A549 (cell line): ENCODE data around the gene LINC01488. TPM values are rescaled to one million over a fixed set of nuclear protein-coding genes. Genes with fewer than 3 reads are reported as not detected.

Experiments used
- ATAC-seq, 2 experiments: fragments of 200-7000 bp in 1 of 2; fragments of >200 bp in 1 of 2; cut with Nextera tagmentation in 1 of 2; cut with Tn5 transposase in 1 of 2; 3 replicates each; pipeline versions ENCODE4 v1.8.0 to v1.9.1; 2018 to 2020; ENCODE audit warnings: mild to moderate bottlenecking in 1 of 2, moderate library complexity in 1 of 2
- CTCF ChIA-PET: fragments of 300-600 bp; sonication (Branson Sonifier 250); formaldehyde crosslinking; extraction: SDS; loops from one replicate; lab custom pipeline; 2021; ENCODE audit warnings: antibody characterized with exemption, inconsistent platforms; lab: Yijun Ruan, JAX
- POLR2A ChIA-PET: fragments of 350-600 bp; formaldehyde crosslinking; extraction: SDS; loops from one replicate; lab custom pipeline; 2021; ENCODE audit warnings: antibody characterized with exemption, inconsistent platforms; lab: Yijun Ruan, JAX
- DNase-seq, 2 experiments: peaks; one replicate each; pipeline versions ENCODE4 v3.0.0 to v3.0.0-alpha.2; 2011 to 2016; ENCODE audit warnings: low read depth in 1 of 2, low spot score in 1 of 2
- FAIRE-seq: peaks from 2 replicates; lab custom pipeline; 2011; peaks lifted over from hg19 to GRCh38; lab: Jason Lieb, UNC
- H3K27ac ChIP-seq, 2 experiments: fragments of >200 bp; sonication (Bioruptor Twin); formaldehyde crosslinking; 3 replicates each; pipeline ENCODE4 v1.5.1; 2016 to 2017
- H3K4me1 ChIP-seq: fragments of >200 bp; sonication (Bioruptor Twin); formaldehyde crosslinking; 3 replicates; pipeline ENCODE4 v1.6.1; 2016
- H3K4me2 ChIP-seq: fragments of >200 bp; sonication (Bioruptor Twin); formaldehyde crosslinking; 3 replicates; pipeline ENCODE4 v1.6.1; 2016
- H3K4me3 ChIP-seq: fragments of >200 bp; sonication (Bioruptor Twin); formaldehyde crosslinking; 3 replicates; pipeline ENCODE4 v1.5.1; 2016
- H3K9me3 ChIP-seq: fragments of >200 bp; sonication (Bioruptor Twin); formaldehyde crosslinking; 3 replicates; pipeline ENCODE4 v1.6.1; 2016
- CEBPB ChIP-seq, 2 experiments: fragments of >200 bp in 1 of 2; sonication (Bioruptor Twin) in 1 of 2; formaldehyde crosslinking in 1 of 2; IDR thresholded peaks; 2 replicates each; pipeline ENCODE4 v1.6.1; 2012 to 2016
- CTCF ChIP-seq: fragments of >200 bp; sonication (Bioruptor Twin); formaldehyde crosslinking; IDR thresholded peaks from 3 replicates; pipeline ENCODE4 v1.5.1; 2016
- EP300 ChIP-seq, 2 experiments: fragments of >200 bp; sonication (Bioruptor Twin); formaldehyde crosslinking; IDR thresholded peaks; 2 replicates in 1 of 2; 3 replicates in 1 of 2; pipeline ENCODE4 v1.6.1; 2016 to 2017
- GATA3 ChIP-seq: IDR thresholded peaks from 2 replicates; pipeline ENCODE4 v1.6.1; 2012; ENCODE audit warnings: borderline replicate concordance
- HDAC2 ChIP-seq: fragments of 200-600 bp; sonication (generic); IDR thresholded peaks from 2 replicates; pipeline ENCODE4 v1.6.1; 2016
- HMGXB4 ChIP-seq: fragments of 250-450 bp; sonication (Bioruptor Pico); IDR thresholded peaks from 2 replicates; pipeline ENCODE4 v1.5.0; 2021; ENCODE audit warnings: mild to moderate bottlenecking, moderate library complexity, borderline replicate concordance
- KDM1A ChIP-seq: fragments of 200-600 bp; sonication (generic); IDR thresholded peaks from 2 replicates; pipeline ENCODE4 v1.6.1; 2016; ENCODE audit warnings: low read depth, mild to moderate bottlenecking
- MYC ChIP-seq: IDR thresholded peaks from 2 replicates; pipeline ENCODE4 v1.6.1; 2012; ENCODE audit warnings: mild to moderate bottlenecking, inconsistent platforms, low read length, improper control_type of control experiment, borderline replicate concordance
- NPAS2 ChIP-seq: fragments of 250-450 bp; sonication (Bioruptor Pico); IDR thresholded peaks from 2 replicates; pipeline ENCODE4 v1.8.0; 2022; ENCODE audit warnings: mild to moderate bottlenecking, moderate library complexity, borderline replicate concordance
- NR3C1 ChIP-seq: fragments of >200 bp; sonication (Bioruptor Twin); formaldehyde crosslinking; IDR thresholded peaks from 3 replicates; pipeline ENCODE4 v1.6.1; 2017
- PHF8 ChIP-seq: fragments of 200-600 bp; sonication (generic); IDR thresholded peaks from 2 replicates; pipeline ENCODE4 v1.6.1; 2016; ENCODE audit warnings: low read depth, mild to moderate bottlenecking, antibody characterized with exemption, moderate library complexity, borderline replicate concordance
- POLR2AphosphoS2 ChIP-seq: conservative IDR thresholded peaks from 2 replicates; pipeline ENCODE4 v1.6.1; 2012; ENCODE audit warnings: low read length, improper control_type of control experiment, inconsistent platforms
- RAD21 ChIP-seq, 2 experiments: fragments of >200 bp in 1 of 2; sonication (Bioruptor Twin) in 1 of 2; formaldehyde crosslinking in 1 of 2; IDR thresholded peaks in 1 of 2; conservative IDR thresholded peaks in 1 of 2; 2 replicates in 1 of 2; 3 replicates in 1 of 2; pipeline ENCODE4 v1.6.1; 2012 to 2018; ENCODE audit warnings: inconsistent platforms in 1 of 2
- SMC3 ChIP-seq: fragments of >200 bp; sonication (Bioruptor Twin); formaldehyde crosslinking; IDR thresholded peaks from 3 replicates; pipeline ENCODE4 v1.6.1; 2018; ENCODE audit warnings: inconsistent platforms
- SREBF2 ChIP-seq: fragments of 450-650 bp; IDR thresholded peaks from 2 replicates; pipeline ENCODE4 v1.6.1; 2014; ENCODE audit warnings: mild to moderate bottlenecking, moderate library complexity
- ZC3H11A ChIP-seq: fragments of 450-650 bp; IDR thresholded peaks from 2 replicates; pipeline ENCODE4 v1.6.1; 2014; ENCODE audit warnings: antibody characterized with exemption, mild to moderate bottlenecking
- ZFP36 ChIP-seq: fragments of 450-650 bp; IDR thresholded peaks from 2 replicates; pipeline ENCODE4 v1.6.1; 2014; ENCODE audit warnings: borderline replicate concordance; ENCODE audit not compliant: partially characterized antibody
- ZNF302 ChIP-seq: fragments of 250-450 bp; sonication (Bioruptor Pico); IDR thresholded peaks from 2 replicates; pipeline ENCODE4 v1.9.0; 2021; ENCODE audit warnings: inconsistent platforms, mild to moderate bottlenecking, moderate library complexity
- WGBS: methylation state at CpG from one replicate; pipeline ENCODE4 v1.1.6; 2017; ENCODE audit errors: missing lambda C conversion rate; 5-methylcytosine and 5-hydroxymethylcytosine counted together
- polyA plus RNA-seq, 4 experiments: library from polyadenylated mRNA; depleted of rRNA in 3 of 4; stranded (reverse); fragments of >200 nt; fragmentation: RNase III in 1 of 4; extraction: RNeasy Plus Mini Kit Qiagen cat#74134 plus additional on column Dnase treatment in 1 of 4; gene quantifications; 2 replicates in 3 of 4; 3 replicates in 1 of 4; pipeline ENCODE4 v1.2.3, GENCODE V29; 2011 to 2017
- TF ChIP-seq, protein P1 (sequence below): fragments of >200 bp; sonication (Bioruptor Twin); formaldehyde crosslinking; IDR thresholded peaks from 2 replicates; pipeline ENCODE4 v1.6.1; 2016
- TF ChIP-seq, protein P2 (sequence below): IDR thresholded peaks from 2 replicates; pipeline ENCODE4 v1.6.1; 2012; ENCODE audit warnings: low read depth, borderline replicate concordance
- TF ChIP-seq, protein P3 (sequence below): fragments of >200 bp; sonication (Bioruptor Twin); formaldehyde crosslinking; IDR thresholded peaks from 3 replicates; pipeline ENCODE4 v1.6.1; 2016
- TF ChIP-seq, protein P4 (sequence below): IDR thresholded peaks from 2 replicates; pipeline ENCODE4 v1.6.1; 2012

Gene LINC01488
- polyA plus RNA-seq, 2 of the 4 experiments (the other 2 are of a cell fraction) = 0.05 TPM; not detected in 1

DNA sequence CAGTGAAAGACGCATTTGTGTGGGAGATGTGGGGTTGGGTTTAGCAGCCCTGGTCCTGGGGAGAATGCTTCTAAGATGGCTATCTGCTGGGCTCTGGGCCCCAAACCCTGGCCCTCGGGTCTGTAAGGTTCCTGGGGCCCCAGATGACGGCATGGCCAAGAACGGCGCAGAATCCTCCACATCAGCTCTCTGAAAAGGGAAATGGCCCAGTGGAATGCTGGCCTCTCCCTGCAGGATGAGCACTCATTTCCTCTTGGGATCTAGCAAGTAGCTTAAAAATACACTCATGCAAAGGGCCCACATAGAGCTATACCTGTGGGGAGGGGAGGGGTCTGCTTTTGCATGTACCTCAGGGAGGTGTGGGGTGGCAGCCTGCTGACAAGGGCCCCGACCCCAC lies 37.5 kb upstream of the LINC01488 start:
- 83% methylated on average over 6 of the region's 6 CpGs for WGBS
- ChIA-PET CTCF (interaction anchor here (1.7 kb wide), 1 partner anchor 342 kb away, joined by 4 read pairs; no protein-coding TSS in a partner anchor), POLR2A (no interaction called here)
- ATAC-seq = peak in 1 of 2 experiments; percentile 9; a peak in 3 of 6 replicates
- Histone ChIP-seq H3K4me2 (peak overlapping the region; percentile 81), H3K27ac (peak overlapping the region; percentile 82 to 88), H3K9me3 (no peaks in the 10 kb centered on the region), H3K4me1 (peaks cover 37% of the 10 kb centered on the region), H3K4me3 (peak overlapping the region; percentile 36; the same call in 1 of the 3 replicates)
- FAIRE-seq = no peak
- no peak for TF ChIP-seq GATA3
- TF ChIP-seq EP300 (IDR thresholded peaks at IDR 0.05) = no peak
- no peak for TF ChIP-seq RAD21 (conservative IDR thresholded peaks at IDR 0.05 in 1 of 2, IDR thresholded peaks at IDR 0.05 in 1 of 2)
- TF ChIP-seq, protein P1, sequence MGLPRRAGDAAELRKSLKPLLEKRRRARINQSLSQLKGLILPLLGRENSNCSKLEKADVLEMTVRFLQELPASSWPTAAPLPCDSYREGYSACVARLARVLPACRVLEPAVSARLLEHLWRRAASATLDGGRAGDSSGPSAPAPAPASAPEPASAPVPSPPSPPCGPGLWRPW = no peak
- no peak for TF ChIP-seq SREBF2
- no peak for TF ChIP-seq HMGXB4 (CRISPR knock-in tag)
- no peak for TF ChIP-seq ZNF302 (CRISPR knock-in tag)
- TF ChIP-seq CEBPB (IDR thresholded peaks at IDR 0.05) = no peak
- TF ChIP-seq CTCF = no peak
- DNase-seq = no peak

DNA sequence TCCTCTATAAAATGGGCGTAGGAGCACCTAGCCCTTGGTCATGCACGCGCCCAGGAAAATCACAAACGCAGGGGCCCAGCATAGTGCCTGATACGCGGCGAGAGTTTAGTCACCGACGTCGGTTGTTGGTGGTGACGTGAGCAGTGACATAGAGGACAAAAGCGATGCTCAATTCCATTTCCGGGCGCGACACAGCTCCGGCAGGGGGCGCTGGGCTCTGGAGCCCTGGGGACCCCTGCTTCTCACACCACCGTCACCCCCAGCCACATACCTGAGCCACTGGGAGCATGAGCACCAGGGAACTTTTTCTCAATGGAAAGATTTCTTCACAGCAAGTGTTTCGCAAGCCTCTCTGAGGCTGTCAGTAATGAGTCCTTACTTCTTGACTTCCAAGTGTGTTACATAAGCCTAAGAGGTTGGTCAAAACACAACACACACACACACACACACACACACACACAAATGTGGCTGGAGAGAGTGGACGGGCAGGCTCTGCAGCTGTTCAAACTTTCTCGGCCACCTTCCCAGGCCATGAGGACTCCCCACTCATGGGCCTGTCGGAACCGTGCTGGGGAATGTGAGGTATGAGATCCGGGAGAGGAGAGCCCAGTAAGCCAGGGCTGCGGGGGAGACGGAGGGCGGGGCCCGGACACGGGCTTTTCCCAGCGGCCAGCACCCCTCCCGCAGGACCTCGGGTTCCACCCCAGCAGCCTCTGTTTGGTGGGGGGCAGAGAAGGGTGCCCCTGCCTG lies 36.9 kb upstream of the LINC01488 start:
- TF ChIP-seq CEBPB (IDR thresholded peaks at IDR 0.05) (peak; percentile 90 to 92), RAD21 (conservative IDR thresholded peaks at IDR 0.05 in 1 of 2, IDR thresholded peaks at IDR 0.05 in 1 of 2) (peak; percentile 11 to 33; a peak in 1 of 5 replicates), CTCF (0 out of 3 replicates have a peak, but pooled peaks have one; percentile 13), ZFP36 (no peak)
- CTCF ChIA-PET = no interaction called here
- Histone ChIP-seq H3K27ac (peak overlapping the region; percentile 82 to 88), H3K4me2 (peak overlapping the region; percentile 81), H3K9me3 (no peaks in the 10 kb centered on the region), H3K4me3 (no peak overlapping the region), H3K4me1 (peaks cover 37% of the 10 kb centered on the region)
- ATAC-seq (peak; percentile 12 to 21; a peak in 4 of 6 replicates), FAIRE-seq (no peak), DNase-seq (peak in 1 of 2 experiments; percentile 48)
- WGBS = 83% methylated on average over 31 of the region's 32 CpGs
- POLR2A ChIA-PET = interaction anchor here (0.5 kb wide), 1 partner anchor 17 kb away, joined by 3 read pairs; no protein-coding TSS in a partner anchor

DNA sequence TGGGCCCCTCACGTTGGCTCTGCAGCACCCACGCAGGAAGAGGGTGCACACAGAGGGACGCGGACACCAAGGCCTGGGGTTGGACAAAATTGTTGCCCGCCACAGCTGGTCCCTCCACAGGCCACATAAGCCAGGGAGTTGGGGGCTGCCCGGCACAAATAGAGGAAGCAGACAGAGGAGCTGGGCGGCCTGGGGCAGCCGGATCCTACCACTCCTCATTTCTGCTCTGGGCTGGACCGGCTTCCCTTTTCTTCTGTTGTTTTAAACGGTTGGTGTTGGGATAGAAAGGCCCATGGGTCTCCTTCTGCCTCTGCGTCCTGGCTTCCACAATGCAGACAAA lies 36.4 kb upstream of the LINC01488 start:
- ChIA-PET CTCF (no interaction called here), POLR2A (interaction anchor here (0.5 kb wide), 1 partner anchor 17 kb away, joined by 3 read pairs; no protein-coding TSS in a partner anchor)
- Histone ChIP-seq H3K4me2 (peak overlapping the region; percentile 81; the same call in 1 of the 3 replicates), H3K9me3 (no peaks in the 10 kb centered on the region), H3K4me1 (peaks cover 37% of the 10 kb centered on the region), H3K27ac (peak overlapping the region; percentile 5 to 88; a peak in 4 of 6 replicates), H3K4me3 (no peak overlapping the region)
- no peak for FAIRE-seq
- ATAC-seq = no peak
- WGBS = 93% methylated on average over 8 of the region's 11 CpGs
- DNase-seq = no peak
- TF ChIP-seq, protein P2, sequence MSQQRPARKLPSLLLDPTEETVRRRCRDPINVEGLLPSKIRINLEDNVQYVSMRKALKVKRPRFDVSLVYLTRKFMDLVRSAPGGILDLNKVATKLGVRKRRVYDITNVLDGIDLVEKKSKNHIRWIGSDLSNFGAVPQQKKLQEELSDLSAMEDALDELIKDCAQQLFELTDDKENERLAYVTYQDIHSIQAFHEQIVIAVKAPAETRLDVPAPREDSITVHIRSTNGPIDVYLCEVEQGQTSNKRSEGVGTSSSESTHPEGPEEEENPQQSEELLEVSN = no peak
- TF ChIP-seq POLR2AphosphoS2 = no peak
- no peak for TF ChIP-seq PHF8
- TF ChIP-seq NPAS2 (CRISPR knock-in tag) = no peak
- TF ChIP-seq, protein P3, sequence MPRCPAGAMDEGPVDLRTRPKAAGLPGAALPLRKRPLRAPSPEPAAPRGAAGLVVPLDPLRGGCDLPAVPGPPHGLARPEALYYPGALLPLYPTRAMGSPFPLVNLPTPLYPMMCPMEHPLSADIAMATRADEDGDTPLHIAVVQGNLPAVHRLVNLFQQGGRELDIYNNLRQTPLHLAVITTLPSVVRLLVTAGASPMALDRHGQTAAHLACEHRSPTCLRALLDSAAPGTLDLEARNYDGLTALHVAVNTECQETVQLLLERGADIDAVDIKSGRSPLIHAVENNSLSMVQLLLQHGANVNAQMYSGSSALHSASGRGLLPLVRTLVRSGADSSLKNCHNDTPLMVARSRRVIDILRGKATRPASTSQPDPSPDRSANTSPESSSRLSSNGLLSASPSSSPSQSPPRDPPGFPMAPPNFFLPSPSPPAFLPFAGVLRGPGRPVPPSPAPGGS = no peak
- no peak for TF ChIP-seq NR3C1
- no peak for TF ChIP-seq HDAC2
- no peak for TF ChIP-seq KDM1A
- TF ChIP-seq, protein P4, sequence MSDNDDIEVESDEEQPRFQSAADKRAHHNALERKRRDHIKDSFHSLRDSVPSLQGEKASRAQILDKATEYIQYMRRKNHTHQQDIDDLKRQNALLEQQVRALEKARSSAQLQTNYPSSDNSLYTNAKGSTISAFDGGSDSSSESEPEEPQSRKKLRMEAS = no peak
- no peak for TF ChIP-seq ZC3H11A
- TF ChIP-seq MYC = no peak
- TF ChIP-seq SMC3 = no peak
